Measurements from ENCODE around the gene HELZ2. TPM values are rescaled to one million over a fixed set of nuclear protein-coding genes. Genes with fewer than 3 reads are reported as not detected.

Gene HELZ2
- total RNA-seq, 1 experiment from 2014 or later = 35.2 TPM

DNA sequence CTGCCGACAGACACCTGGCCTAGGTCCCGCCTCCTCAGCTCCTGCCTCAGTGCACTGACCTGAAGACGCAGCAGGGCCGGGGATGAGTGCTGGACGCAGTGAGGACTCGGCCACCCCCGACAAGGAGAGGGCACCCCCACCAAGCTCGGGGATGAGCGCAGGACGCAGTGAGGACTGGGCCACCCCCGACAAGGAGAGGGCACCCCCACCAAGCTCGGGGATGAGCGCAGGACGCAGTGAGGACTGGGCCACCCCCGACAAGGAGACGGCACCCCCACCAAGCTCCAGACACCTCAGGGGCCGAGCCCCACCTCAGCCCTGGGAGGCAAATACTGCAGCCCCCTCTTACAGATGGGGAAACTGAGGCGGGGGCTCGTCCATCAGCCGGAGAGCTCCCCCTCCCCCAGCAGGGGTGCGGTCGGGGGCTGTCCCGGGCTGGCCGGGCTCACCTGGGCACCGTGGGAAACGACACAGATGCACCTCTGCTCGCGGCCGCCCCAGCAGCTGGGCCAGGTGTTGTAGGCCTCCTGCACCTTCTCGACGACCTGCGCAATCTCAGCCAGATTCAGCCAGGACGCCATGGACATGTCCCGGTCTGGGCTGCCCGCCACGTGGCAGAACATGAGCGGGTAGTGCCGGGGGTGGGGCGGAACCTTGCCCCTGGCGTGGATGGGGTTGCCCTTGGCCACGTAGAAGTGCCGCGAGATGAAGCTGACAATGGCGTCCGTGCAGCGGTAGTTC is 7.5 kb downstream of the HELZ2 start:
- H3K27me3 Mint-ChIP-seq (ENCODE audit: insufficient read depth, unreplicated experiment) = no peaks in the 10 kb centered on the region
- no peaks in the 10 kb centered on the region for H3K27me3 ChIP-seq (replicated peaks; ENCODE audit: control insufficient read depth, insufficient read depth, low read length)
- H3K27ac Mint-ChIP-seq (ENCODE audit: unreplicated experiment) = no peak overlapping the region
- TF ChIP-seq, protein P1, sequence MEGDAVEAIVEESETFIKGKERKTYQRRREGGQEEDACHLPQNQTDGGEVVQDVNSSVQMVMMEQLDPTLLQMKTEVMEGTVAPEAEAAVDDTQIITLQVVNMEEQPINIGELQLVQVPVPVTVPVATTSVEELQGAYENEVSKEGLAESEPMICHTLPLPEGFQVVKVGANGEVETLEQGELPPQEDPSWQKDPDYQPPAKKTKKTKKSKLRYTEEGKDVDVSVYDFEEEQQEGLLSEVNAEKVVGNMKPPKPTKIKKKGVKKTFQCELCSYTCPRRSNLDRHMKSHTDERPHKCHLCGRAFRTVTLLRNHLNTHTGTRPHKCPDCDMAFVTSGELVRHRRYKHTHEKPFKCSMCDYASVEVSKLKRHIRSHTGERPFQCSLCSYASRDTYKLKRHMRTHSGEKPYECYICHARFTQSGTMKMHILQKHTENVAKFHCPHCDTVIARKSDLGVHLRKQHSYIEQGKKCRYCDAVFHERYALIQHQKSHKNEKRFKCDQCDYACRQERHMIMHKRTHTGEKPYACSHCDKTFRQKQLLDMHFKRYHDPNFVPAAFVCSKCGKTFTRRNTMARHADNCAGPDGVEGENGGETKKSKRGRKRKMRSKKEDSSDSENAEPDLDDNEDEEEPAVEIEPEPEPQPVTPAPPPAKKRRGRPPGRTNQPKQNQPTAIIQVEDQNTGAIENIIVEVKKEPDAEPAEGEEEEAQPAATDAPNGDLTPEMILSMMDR (IDR thresholded peaks at IDR 0.05; ENCODE audit: insufficient read depth in 1 of 2, low read depth in 1 of 2, low read length in 1 of 2, severe bottlenecking in 1 of 2, unreplicated experiment in 1 of 2) = no peak
- no peak overlapping the region for H3K4me3 ChIP-seq (ENCODE audit: low read depth, low read length)
- no peaks in the 10 kb centered on the region for H3K9me3 ChIP-seq
- POLR2A ChIA-PET = interaction anchor here (0.5 kb wide), 1 partner anchor 142 kb away, joined by 3 read pairs; no protein-coding TSS in a partner anchor
- CTCF ChIA-PET = interaction anchor here (0.6 kb wide), 1 partner anchor 28 kb away, joined by 5 read pairs; no protein-coding TSS in a partner anchor
- no peak overlapping the region for H3K4me3 Mint-ChIP-seq (ENCODE audit: unreplicated experiment)
- H3K36me3 ChIP-seq (ENCODE audit: control insufficient read depth, insufficient read depth, low read length) = no peaks in the 10 kb centered on the region
- H3K9me3 Mint-ChIP-seq (ENCODE audit: unreplicated experiment) = no peaks in the 10 kb centered on the region
- intact Hi-C loops (cut with micrococcal nuclease; ENCODE audit: unreplicated experiment) = no loop called here
- peaks cover 19% of the 10 kb centered on the region for H3K36me3 Mint-ChIP-seq (ENCODE audit: insufficient read depth, unreplicated experiment)
- no TSS peak for BruUV-seq (replicated peaks)
- H3K4me1 ChIP-seq = no peaks in the 10 kb centered on the region
- no peak for DNase-seq
- H3K4me1 Mint-ChIP-seq (ENCODE audit: low read depth, unreplicated experiment) = no peaks in the 10 kb centered on the region

DNA sequence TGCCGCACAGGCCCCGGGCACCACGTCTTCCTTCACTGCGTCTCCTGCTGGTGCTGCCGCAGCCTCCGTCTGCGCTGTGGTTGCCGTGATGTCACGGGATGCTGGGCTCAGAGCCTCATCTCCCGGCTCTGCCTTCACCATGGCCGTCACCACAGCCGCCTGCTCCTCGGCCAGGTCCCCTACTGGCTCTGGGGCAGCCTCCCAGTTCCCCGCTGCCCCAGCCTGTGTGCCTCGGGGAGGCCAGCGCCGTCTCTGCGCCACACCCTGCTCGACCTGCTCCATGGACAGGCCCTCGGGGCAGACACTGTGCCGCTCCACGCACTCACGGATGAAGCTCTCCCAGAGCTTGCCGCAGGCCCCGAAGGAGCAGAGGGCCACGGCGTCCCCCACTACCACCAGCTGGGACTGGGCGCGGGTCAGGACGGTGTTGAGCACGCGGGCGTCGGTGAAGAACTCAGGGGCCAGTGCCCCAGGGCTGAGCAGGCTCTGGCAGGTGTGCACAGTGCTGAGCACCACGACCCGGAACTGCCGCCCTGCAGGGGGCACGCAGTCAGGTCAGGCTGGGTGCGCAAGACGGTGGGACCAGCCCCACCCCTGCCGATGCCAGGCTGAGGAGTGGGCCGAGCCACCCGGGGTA is 8.2 kb downstream of the HELZ2 start:
- H3K4me1 ChIP-seq = no peaks in the 10 kb centered on the region
- no peaks in the 10 kb centered on the region for H3K9me3 ChIP-seq
- no peaks in the 10 kb centered on the region for H3K27me3 ChIP-seq (replicated peaks; ENCODE audit: control insufficient read depth, insufficient read depth, low read length)
- H3K4me3 Mint-ChIP-seq (ENCODE audit: unreplicated experiment) = no peak overlapping the region
- no peaks in the 10 kb centered on the region for H3K27me3 Mint-ChIP-seq (ENCODE audit: insufficient read depth, unreplicated experiment)
- H3K4me3 ChIP-seq (ENCODE audit: low read depth, low read length) = no peak overlapping the region
- no peaks in the 10 kb centered on the region for H3K36me3 ChIP-seq (ENCODE audit: control insufficient read depth, insufficient read depth, low read length)
- BruUV-seq (replicated peaks) = no TSS peak
- H3K27ac Mint-ChIP-seq (ENCODE audit: unreplicated experiment) = no peak overlapping the region
- TF ChIP-seq, protein P1 (IDR thresholded peaks at IDR 0.05; ENCODE audit: insufficient read depth in 1 of 2, low read depth in 1 of 2, low read length in 1 of 2, severe bottlenecking in 1 of 2, unreplicated experiment in 1 of 2) = no peak
- no peaks in the 10 kb centered on the region for H3K9me3 Mint-ChIP-seq (ENCODE audit: unreplicated experiment)
- H3K36me3 Mint-ChIP-seq (ENCODE audit: insufficient read depth, unreplicated experiment) = peaks cover 19% of the 10 kb centered on the region
- POLR2A ChIA-PET = interaction anchor here (0.5 kb wide), 1 partner anchor 143 kb away, joined by 3 read pairs; no protein-coding TSS in a partner anchor
- no peaks in the 10 kb centered on the region for H3K4me1 Mint-ChIP-seq (ENCODE audit: low read depth, unreplicated experiment)
- intact Hi-C loops (cut with micrococcal nuclease; ENCODE audit: unreplicated experiment) = no loop called here
- CTCF ChIA-PET = interaction anchor here (0.6 kb wide), 1 partner anchor 27 kb away, joined by 5 read pairs; no protein-coding TSS in a partner anchor
- DNase-seq = no peak

DNA sequence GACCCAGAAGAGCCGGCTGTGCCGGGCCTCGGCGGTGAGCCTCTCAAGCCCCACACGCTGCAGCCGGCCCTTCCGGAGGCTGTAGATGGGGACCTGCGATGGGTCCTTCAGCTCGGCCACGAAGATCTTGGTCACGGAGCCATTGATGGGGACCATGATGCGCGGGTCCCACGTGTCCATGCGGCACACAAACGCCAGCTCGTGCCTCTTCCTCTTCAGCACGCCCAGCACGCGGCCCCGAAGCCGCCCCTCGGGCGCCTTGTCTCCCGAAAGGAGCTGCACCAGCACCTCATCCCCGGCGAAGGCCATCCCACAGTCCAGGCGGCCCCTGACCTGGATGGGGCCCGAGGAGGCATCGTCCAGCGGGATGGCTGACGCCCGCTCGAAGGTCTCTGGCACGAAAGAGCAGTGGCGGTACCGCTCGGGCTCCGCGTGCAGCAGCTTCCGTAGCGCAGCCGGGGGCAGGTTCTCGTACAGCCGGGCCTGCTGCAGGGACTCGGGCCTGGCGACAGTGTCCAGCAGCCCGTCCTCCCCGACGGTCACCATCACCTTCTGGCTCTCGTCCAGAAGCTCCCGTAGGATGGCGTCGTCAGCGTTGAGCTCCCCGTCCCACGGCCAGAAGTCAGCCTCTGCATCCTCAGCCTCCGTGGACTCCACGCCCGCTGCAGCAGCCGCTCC is 8.9 kb downstream of the HELZ2 start:
- H3K4me1 Mint-ChIP-seq (ENCODE audit: low read depth, unreplicated experiment) = no peaks in the 10 kb centered on the region
- no peak overlapping the region for H3K27ac Mint-ChIP-seq (ENCODE audit: unreplicated experiment)
- H3K9me3 Mint-ChIP-seq (ENCODE audit: unreplicated experiment) = no peaks in the 10 kb centered on the region
- H3K27me3 Mint-ChIP-seq (ENCODE audit: insufficient read depth, unreplicated experiment) = no peaks in the 10 kb centered on the region
- H3K27me3 ChIP-seq (replicated peaks; ENCODE audit: control insufficient read depth, insufficient read depth, low read length) = no peaks in the 10 kb centered on the region
- BruUV-seq (replicated peaks) = no TSS peak
- no peaks in the 10 kb centered on the region for H3K4me1 ChIP-seq
- TF ChIP-seq, protein P1 (IDR thresholded peaks at IDR 0.05; ENCODE audit: insufficient read depth in 1 of 2, low read depth in 1 of 2, low read length in 1 of 2, severe bottlenecking in 1 of 2, unreplicated experiment in 1 of 2) = no peak
- no peak overlapping the region for H3K4me3 Mint-ChIP-seq (ENCODE audit: unreplicated experiment)
- no peaks in the 10 kb centered on the region for H3K9me3 ChIP-seq
- no peak overlapping the region for H3K4me3 ChIP-seq (ENCODE audit: low read depth, low read length)
- intact Hi-C loops (cut with micrococcal nuclease; ENCODE audit: unreplicated experiment) = no loop called here
- ChIA-PET POLR2A (no interaction called here), CTCF (no interaction called here)
- no peak for DNase-seq
- H3K36me3 ChIP-seq (ENCODE audit: control insufficient read depth, insufficient read depth, low read length) = no peaks in the 10 kb centered on the region
- H3K36me3 Mint-ChIP-seq (ENCODE audit: insufficient read depth, unreplicated experiment) = peaks cover 25% of the 10 kb centered on the region
